Measurements from ENCODE around the gene XRN1.

DNA sequence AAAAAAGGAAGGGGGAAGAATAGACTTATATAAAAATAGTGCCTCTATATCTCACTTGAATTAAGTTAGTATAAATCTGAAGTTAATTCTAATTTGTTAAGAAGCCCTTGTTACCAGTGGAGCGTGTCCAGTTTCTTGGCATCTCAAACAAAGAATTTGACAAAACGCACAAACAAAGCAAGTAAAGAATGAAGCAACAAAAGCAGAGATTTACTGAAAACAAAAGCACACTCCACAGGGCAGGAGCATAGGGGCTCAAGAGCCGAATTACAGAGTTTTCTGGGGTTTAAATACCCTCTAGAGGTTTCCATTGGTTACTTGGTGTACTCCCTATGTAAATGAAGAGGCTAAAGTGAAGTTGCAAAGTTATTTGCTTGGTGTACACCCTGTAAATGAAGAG, 188.5 kb downstream of the XRN1 start:
- TF ChIP-seq, protein P1, sequence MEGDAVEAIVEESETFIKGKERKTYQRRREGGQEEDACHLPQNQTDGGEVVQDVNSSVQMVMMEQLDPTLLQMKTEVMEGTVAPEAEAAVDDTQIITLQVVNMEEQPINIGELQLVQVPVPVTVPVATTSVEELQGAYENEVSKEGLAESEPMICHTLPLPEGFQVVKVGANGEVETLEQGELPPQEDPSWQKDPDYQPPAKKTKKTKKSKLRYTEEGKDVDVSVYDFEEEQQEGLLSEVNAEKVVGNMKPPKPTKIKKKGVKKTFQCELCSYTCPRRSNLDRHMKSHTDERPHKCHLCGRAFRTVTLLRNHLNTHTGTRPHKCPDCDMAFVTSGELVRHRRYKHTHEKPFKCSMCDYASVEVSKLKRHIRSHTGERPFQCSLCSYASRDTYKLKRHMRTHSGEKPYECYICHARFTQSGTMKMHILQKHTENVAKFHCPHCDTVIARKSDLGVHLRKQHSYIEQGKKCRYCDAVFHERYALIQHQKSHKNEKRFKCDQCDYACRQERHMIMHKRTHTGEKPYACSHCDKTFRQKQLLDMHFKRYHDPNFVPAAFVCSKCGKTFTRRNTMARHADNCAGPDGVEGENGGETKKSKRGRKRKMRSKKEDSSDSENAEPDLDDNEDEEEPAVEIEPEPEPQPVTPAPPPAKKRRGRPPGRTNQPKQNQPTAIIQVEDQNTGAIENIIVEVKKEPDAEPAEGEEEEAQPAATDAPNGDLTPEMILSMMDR (IDR thresholded peaks at IDR 0.05), result no peak
- TF ChIP-seq EP300 (IDR thresholded peaks at IDR 0.05), result no peak
